ENCODE measurements around the gene STX16. TPM values are rescaled to one million over a fixed set of nuclear protein-coding genes. Genes with fewer than 3 reads are reported as not detected.
A peak's percentile ranks its signal among the peaks of the same experiment; 100 is the strongest.
"Not testable (repeated sequence)": the region's sequence is repeated elsewhere in the genome, so short reads cannot be mapped to it uniquely, and the experiment has no call there.

STX16 gene
- total and polyA plus RNA-seq, 2 experiments from 2014 or later = 23.2 to 41.8 TPM

GRCh38 chr20:58647796-58648501 is 3.1 kb upstream of the STX16 start:
- Histone ChIP-seq H3K36me3 (replicated peaks; ENCODE audit: insufficient read depth, low read depth) (no peaks in the 10 kb centered on the region), H3K27me3 (no peaks in the 10 kb centered on the region), H3K4me2 (no peak overlapping the region), H3K4me3 (no peak overlapping the region), H2AFZ (no peak overlapping the region), H3K79me2 (peaks cover 18% of the 10 kb centered on the region), H3K9me2 (replicated peaks; ENCODE audit: insufficient read depth) (no peaks in the 10 kb centered on the region), H3K9me3 (ENCODE audit: low read depth) (no peaks in the 10 kb centered on the region), H3K4me1 (ENCODE audit: insufficient read depth) (peaks cover 5% of the 10 kb centered on the region), H3K27ac (no peak overlapping the region), H4K20me1 (ENCODE audit: insufficient read depth, poor library complexity, severe bottlenecking) (peaks cover 6% of the 10 kb centered on the region)
- DNase-seq (ENCODE audit: low spot score) = no peak
- TF ChIP-seq EZH2phosphoT487 (IDR thresholded peaks at IDR 0.05; ENCODE audit: low read depth, severe bottlenecking, unreplicated experiment) (no peak), CTCF (IDR thresholded peaks at IDR 0.05; ENCODE audit: poor library complexity) (no peak), EZH2 (IDR thresholded peaks at IDR 0.05; ENCODE audit: borderline replicate concordance) (no peak)
- WGBS (ENCODE audit: low lambda C conversion rate, missing lambda C conversion rate) = 90% methylated on average over 9 of the region's 12 CpGs

GRCh38 chr20:58648502-58648825 is 2.6 kb upstream of the STX16 start:
- Histone ChIP-seq H4K20me1 (ENCODE audit: insufficient read depth, poor library complexity, severe bottlenecking) (peaks cover 11% of the 10 kb centered on the region), H3K79me2 (peaks cover 23% of the 10 kb centered on the region)
- not testable (repeated sequence) for H3K36me3 ChIP-seq (replicated peaks; ENCODE audit: insufficient read depth, low read depth); H3K27me3 ChIP-seq; H3K9me3 ChIP-seq (ENCODE audit: low read depth); H3K4me2 ChIP-seq; H3K9me2 ChIP-seq (replicated peaks; ENCODE audit: insufficient read depth); H3K4me3 ChIP-seq; DNase-seq (ENCODE audit: low spot score); H3K27ac ChIP-seq; H3K4me1 ChIP-seq (ENCODE audit: insufficient read depth); H2AFZ ChIP-seq
- WGBS (ENCODE audit: low lambda C conversion rate, missing lambda C conversion rate) = 90% methylated on average over 6 of the region's 6 CpGs

- peak overlapping the region; percentile 97 for H3K27ac ChIP-seq
- H3K4me2 ChIP-seq = peak overlapping the region; percentile 94
- 22% methylated on average over 65 of the region's 73 CpGs for WGBS (ENCODE audit: low lambda C conversion rate, missing lambda C conversion rate)
- H4K20me1 ChIP-seq (ENCODE audit: insufficient read depth, poor library complexity, severe bottlenecking) = peaks cover 20% of the 10 kb centered on the region
- peaks cover 34% of the 10 kb centered on the region for H3K79me2 ChIP-seq
- DNase-seq (ENCODE audit: low spot score) = peak; percentile 32
- peak overlapping the region; percentile 98 for H2AFZ ChIP-seq
- peaks cover 18% of the 10 kb centered on the region for H3K4me1 ChIP-seq (ENCODE audit: insufficient read depth)
- H3K9me2 ChIP-seq (replicated peaks; ENCODE audit: insufficient read depth) = no peaks in the 10 kb centered on the region
- H3K27me3 ChIP-seq = no peaks in the 10 kb centered on the region
- no peak for TF ChIP-seq EZH2 (IDR thresholded peaks at IDR 0.05; ENCODE audit: borderline replicate concordance)
- TF ChIP-seq EZH2phosphoT487 (IDR thresholded peaks at IDR 0.05; ENCODE audit: low read depth, severe bottlenecking, unreplicated experiment) = no peak
- TF ChIP-seq CTCF (IDR thresholded peaks at IDR 0.05; ENCODE audit: poor library complexity) = no peak
- peak overlapping the region; percentile 97 for H3K4me3 ChIP-seq
- H3K36me3 ChIP-seq (replicated peaks; ENCODE audit: insufficient read depth, low read depth) = no peaks in the 10 kb centered on the region
- no peaks in the 10 kb centered on the region for H3K9me3 ChIP-seq (ENCODE audit: low read depth)
Measured at GRCh38 chr20:58649288-58650180, 1.5 kb upstream of the STX16 start.

GRCh38 chr20:58650181-58650775 is 805 bp upstream of the STX16 start:
- WGBS (ENCODE audit: low lambda C conversion rate, missing lambda C conversion rate) = 15% methylated on average over 48 of the region's 62 CpGs
- peak overlapping the region; percentile 98 for H2AFZ ChIP-seq
- H3K4me3 ChIP-seq = peak overlapping the region; percentile 97
- no peaks in the 10 kb centered on the region for H3K9me3 ChIP-seq (ENCODE audit: low read depth)
- H3K79me2 ChIP-seq = peaks cover 42% of the 10 kb centered on the region
- H3K9me2 ChIP-seq (replicated peaks; ENCODE audit: insufficient read depth) = no peaks in the 10 kb centered on the region
- TF ChIP-seq EZH2phosphoT487 (IDR thresholded peaks at IDR 0.05; ENCODE audit: low read depth, severe bottlenecking, unreplicated experiment) = no peak
- TF ChIP-seq CTCF (IDR thresholded peaks at IDR 0.05; ENCODE audit: poor library complexity) = no peak
- TF ChIP-seq EZH2 (IDR thresholded peaks at IDR 0.05; ENCODE audit: borderline replicate concordance) = no peak
- H3K4me2 ChIP-seq = peak overlapping the region; percentile 94
- peak; percentile 35 for DNase-seq (ENCODE audit: low spot score)
- H3K36me3 ChIP-seq (replicated peaks; ENCODE audit: insufficient read depth, low read depth) = no peaks in the 10 kb centered on the region
- H3K4me1 ChIP-seq (ENCODE audit: insufficient read depth) = peaks cover 21% of the 10 kb centered on the region
- no peaks in the 10 kb centered on the region for H3K27me3 ChIP-seq
- peaks cover 27% of the 10 kb centered on the region for H4K20me1 ChIP-seq (ENCODE audit: insufficient read depth, poor library complexity, severe bottlenecking)
- H3K27ac ChIP-seq = peak overlapping the region; percentile 97

All from hepatocyte (in vitro differentiated cells).